COLO829 (cell line): ENCODE measurements around the gene NT5DC1.

Source experiments
- DNase-seq: peaks from one replicate; pipeline ENCODE4 v3.0.0; 2012; ENCODE audit warnings: low spot score

NT5DC1 gene

DNA sequence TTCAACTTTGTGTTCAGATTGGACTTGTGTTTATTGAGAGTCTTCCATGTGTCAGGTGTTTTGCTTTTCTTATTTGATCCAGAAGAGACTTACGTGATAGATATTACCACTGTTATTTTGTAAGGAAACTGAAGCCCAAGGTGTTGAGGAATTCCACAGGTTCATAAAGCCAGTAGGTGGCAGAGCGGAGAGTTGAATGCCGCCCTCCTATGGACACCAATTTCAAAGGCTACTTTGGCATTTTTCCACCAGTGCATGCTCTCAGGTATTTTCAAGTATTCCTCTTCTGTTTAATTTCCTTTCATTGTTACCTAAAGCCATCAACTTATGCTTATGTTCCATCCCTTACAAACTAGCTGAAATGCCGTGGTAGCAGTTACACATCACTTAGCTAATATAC is 39.3 kb downstream of the NT5DC1 start:
- no peak for DNase-seq

DNA sequence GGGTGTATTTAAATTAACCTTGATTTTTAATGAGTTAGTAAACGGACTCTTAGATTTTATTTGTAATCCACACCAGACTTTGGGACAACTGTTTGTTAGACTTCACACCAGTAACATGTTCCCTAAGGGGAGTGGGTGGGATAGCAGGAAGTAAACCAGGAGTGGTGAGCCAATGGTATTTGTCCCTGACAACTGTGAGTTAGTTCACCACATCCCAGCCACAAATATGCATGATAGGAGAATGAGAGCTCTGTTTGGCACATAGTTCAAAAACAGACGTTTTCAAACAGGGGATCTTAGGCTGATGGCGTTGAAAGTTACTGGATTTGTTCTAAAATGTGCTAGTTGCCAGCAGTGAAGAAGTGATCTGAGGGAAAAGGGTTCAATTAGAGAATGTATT is 44.0 kb downstream of the NT5DC1 start:
- DNase-seq: peak; percentile 89

DNA sequence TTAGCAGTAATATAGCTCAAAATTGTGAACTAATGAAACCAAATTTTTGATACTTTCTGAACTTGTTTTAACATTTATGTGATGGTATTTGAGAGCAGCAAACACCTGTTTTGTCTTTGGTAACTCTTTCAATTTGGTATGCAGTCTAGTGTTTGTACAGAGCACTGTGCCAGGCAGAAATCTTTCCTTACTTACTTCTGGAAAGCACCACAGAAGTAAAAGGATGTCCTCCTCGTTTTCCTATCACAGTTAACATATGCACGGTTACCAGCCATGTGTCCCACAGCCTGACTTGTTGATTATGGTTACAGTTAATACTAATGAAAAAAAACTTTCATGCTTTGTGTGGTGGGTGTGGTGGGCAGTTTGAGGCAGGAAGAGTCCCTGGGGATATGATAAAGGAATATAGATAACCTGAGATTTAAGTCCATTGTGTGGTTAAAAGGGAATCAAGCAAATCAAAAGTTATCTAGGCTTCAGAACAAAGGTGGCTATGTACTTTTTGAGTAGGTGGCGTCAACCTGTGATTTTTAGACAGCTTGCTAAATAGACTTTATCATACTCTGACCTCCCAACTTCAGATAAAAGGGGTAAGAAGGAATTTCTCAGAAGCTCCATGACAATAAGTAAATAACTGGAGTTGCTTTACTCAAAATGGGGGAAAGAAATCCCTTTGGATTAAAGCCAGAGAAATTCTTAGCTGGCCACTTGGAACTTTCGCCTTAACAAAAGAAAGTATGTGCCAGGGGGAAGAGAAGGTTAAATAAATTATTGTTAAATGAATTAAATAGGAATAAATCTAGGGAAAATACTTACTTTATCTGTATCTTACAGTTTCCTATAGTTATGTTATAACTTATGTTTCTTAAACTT is 45.4 kb downstream of the NT5DC1 start:
- peak; percentile 12 for DNase-seq

DNA sequence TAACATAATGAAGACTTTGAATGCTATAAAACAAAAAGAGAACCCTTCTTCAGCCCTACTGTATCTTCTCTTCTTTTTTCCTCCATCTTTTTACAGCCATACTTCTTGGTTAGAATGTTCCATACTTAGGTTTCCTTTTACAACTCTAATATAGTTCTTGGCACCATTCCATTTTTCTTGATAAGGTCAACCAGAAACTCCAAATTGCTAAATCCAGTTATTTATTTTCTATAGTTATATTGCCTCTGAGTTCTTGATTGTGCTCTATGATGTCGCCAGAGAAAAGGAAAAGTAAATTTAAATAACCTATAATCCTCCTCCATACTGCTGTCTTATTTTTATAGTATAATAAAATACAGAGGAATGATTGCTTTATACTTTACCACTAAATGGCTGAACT is 52.0 kb downstream of the NT5DC1 start:
- no peak for DNase-seq

DNA sequence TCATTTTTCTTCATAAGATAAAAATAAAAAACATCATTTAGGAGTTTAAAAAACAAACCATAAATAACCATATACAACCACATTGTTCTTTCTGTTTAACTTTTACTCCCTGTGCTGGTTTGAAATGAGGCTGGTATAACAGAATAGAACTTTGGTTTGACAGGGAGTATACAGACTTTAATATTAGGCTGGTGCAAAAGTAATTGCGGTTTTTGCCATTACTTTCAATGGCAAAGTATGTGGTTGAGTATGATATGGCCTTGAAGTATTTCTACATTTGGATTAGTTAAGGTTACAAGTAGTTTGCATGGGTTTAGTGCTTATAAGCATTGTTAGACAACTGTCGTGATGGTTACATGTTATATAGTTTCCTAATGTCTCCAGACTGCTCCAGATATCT is 54.2 kb downstream of the NT5DC1 start:
- no peak for DNase-seq

DNA sequence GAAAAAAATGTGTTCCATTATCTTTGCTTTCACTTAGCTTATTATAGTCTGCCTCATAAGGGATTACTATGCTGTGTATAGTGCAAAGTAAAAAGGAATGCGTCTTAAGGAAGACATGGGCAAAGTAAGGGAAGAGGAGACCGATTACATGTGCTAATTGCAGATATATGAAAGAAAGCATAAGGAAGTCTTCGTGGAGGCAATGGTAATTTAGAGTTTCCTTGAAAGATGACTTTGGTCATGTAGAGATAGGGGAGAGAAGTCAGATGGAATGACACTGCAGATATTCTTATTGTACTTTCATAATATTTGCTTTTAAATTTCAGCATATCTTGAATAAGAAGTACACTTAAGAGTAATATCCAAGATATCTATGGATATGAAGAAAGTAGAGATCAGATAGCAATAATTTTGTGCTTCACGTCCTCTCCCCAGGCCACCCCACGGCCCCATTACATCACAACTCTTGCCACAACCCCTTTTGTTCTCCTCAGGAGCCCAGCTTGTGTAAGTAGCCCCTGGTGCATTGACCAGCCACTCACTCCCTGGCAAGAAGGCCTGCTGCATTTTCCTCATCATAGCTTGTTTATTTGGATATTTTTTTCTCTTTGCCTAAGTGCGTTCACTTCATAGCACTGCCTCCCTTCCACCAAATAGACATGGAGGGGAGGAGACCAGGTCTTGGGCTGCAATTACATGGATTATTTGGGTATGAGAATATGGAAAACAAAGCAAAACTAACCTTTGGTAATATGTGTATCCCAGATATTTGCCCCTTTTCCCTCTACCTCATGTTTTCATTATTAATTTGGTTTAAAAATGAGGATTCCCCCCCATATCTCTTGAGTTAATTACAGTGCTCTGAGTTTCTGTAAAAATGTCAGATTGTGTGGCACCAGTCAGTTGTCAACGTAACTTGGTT is 56.0 kb downstream of the NT5DC1 start:
- DNase-seq: no peak

DNA sequence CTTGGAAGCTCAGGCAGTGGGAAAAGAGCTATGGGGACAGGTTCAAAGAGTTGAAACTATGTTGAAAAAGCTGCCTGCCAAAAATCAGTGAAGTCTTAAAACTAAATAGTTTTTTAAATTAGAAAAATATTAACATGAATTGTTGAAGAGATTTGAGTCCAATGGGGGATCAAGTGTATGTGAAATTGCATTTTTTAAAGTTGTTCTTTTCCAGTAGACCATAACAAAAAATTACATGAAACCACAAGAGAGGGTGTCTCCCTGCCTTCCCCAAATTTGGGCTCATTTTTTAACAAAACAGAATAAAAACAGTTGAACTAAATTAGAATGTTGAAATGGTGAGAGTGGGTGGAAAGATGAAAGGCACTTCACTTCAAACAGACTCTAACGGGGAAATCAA is 56.7 kb downstream of the NT5DC1 start:
- no peak for DNase-seq

DNA sequence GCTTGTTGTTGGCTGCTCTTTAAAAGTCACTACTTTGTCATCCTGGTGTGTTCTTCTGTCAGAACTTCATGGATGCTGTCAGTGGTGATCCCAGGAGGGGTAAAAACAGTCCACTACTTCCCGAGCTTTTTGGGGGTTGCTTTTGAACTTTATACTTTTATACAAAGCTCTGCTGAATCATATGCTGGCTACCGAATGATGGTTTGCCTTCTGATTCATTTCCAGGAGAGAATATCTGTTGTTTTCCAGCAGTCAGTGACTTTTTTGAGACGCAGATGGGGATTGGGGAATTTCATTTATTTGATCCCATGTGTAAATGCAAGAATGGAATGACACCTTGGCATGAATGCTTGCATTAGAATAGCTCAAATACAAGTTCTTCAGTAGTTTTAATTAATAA is 58.0 kb downstream of the NT5DC1 start:
- DNase-seq: no peak

DNA sequence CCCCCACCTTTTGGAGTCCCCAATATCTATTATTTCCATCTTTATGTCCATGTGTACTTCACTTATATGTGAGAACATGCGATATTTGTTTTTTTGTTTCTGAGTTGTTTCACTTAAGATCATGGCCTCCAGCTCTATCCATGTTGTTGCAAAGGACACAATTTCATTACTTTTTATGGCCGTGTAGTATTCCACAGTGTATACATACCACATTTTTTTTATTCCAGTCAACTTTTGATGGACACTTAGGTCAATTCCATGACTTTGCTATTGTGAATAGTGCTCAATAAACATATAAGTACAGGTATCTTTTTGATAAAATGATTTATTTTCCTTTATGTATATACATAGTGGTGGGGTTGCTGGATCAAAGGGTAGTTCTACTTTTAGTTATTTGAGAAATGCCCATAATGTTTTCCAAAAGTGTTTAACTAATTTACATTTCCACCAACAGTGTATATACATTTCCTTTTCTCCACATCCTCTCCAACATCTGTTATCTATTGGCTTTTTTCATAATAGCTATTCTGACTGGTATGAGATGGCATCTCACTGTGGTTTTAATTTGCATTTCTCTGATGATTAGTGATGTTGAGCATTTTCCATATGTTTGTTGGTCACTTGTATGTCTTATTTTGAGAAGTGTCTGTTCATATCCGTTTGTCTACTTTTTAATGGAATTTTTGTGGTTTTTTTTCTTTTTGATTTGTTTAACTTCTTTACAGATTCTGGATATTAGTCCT is 59.3 kb downstream of the NT5DC1 start:
- no peak for DNase-seq

DNA sequence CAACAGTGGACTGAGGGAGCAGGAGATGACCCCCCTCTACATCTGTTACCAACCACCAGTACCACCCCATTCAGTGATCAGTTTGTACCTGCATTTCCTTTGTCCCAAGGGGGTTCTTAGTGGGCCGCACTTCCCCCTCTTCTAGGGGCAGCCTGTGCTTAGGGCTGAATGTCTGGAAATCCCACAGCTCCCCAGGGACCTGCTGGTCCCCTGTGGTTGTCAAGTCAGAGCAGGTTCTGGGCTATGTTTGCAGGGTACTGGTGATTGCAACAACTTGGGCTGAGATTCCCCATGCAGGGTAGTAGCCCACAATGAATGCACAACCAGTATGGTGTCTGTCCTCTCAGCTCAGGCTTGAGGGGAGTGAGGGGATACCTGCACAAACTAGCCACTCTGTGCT is 64.9 kb downstream of the NT5DC1 start:
- DNase-seq: no peak

DNA sequence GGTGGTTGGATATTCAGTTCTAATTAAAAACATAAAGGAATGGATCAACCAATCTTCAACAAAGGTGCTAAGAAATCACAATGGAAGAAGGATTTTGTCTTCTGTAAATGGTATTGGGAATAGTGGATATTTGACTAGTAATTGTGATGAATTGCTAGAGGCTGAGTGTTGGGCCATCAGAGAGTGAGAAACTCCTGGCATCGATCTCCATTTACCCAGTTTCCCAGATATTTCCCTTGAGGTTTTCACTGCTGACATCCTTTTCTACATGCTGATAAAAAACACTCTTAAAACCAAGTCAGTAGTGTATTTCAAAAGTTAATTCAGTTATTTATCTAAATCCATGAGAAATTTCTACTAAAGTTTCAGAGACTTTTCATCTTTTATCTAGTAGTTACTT is 65.7 kb downstream of the NT5DC1 start:
- no peak for DNase-seq

DNA sequence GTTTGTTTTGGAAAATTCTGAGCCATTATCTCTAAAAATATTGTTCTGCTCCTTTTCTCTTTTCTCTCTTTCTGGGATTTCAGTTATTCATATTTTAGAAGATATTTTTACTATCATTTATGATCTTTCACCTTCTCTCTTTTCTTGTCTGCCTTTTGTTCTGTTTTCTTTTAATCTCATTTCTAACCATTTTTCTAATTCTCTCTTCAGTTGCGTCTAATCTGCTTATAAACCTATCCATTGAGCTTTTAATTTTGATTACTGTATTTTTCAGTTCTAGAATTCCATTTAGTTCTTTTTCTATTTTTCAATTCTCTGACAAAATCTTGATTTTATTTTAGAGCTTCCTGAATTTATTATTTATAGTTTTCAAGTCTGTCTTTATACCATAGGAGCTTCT is 67.5 kb downstream of the NT5DC1 start:
- DNase-seq: no peak

DNA sequence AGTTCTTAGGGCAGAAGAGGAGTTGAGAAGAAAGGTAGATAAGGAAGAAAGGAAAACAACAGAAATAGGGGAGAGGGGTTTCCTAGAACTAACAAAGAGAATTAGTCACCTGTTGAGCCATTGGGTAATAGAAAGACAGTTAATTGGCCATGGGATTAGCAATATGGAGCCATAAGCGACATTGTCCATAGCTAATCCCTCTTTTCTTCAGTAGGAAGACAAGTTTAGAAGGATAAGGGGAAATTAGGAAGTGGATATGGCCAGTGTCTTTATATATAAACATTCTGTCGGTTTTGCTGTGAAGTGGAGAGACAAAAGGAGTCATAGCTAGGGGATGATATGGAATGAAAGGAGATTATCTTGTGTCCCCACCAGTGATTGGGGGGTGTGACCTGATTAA is 69.2 kb downstream of the NT5DC1 start:
- no peak for DNase-seq

DNA sequence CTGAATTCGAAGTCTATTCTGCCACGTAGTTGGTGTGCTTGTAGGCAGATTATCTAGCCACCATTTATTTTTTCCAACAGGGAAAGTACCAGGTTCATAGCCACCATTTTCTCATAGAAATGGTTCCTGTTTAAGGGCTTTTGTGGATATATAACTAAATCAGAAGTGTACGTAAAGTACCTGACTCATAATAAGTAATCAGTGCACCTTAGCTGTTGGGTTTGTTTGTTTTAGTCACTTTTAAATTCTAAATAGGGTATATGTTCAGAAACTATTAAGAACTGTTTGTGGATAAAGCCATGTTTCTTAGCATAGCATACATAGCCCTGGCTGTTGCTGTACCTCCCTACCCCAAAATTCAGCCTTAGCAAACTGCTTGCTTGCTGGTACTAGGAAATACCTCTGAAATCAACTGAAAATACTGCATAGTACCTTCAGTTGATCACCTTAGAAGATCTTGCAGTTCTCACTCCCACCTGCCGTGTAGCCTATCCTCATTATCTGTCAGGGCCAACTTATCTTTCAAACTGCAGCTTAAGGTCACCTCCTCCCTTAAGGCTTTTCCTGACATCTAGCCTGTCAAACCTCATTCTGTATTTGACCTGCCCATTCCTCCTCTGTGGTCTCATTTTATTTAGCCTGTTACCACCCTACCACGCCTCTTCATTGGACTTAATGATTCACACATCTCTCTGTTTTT is 69.9 kb downstream of the NT5DC1 start:
- no peak for DNase-seq

DNA sequence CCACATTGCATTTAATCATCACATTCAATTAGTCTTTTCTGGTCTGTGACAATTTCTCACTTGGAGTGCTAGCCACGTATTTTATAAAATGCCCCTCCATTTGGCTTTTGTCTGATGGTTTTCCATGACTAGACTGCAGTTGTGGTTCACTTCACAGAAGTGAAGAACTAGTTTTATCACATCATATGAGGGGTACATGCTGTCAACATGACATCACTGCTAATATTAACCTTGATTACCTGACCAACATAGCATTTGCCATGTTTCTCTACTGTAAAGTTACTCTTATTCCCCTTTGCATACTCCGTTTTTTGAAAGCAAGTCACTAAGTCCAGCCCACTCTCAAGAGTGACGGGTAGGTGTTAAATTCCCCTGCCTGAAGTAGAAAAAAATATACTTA is 73.3 kb downstream of the NT5DC1 start:
- no peak for DNase-seq

DNA sequence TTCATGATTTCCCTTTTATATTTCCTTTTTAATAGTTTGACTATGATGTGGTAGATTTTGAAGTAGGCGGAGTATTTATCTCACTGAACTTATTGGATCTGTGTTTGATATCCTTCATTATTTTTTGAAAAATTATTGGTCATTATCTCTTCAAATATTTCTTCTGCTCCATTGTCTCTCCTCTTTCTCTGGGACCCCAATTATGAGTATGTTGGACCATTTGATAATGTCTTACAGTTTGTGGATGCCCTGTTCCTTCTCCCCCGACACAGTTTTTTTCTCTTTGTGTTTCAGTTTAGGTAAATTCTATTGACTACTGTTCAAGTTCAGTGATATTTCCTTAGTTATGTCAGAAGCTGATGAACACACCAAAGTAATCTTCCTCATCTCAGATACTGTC is 74.7 kb downstream of the NT5DC1 start:
- DNase-seq: no peak

DNA sequence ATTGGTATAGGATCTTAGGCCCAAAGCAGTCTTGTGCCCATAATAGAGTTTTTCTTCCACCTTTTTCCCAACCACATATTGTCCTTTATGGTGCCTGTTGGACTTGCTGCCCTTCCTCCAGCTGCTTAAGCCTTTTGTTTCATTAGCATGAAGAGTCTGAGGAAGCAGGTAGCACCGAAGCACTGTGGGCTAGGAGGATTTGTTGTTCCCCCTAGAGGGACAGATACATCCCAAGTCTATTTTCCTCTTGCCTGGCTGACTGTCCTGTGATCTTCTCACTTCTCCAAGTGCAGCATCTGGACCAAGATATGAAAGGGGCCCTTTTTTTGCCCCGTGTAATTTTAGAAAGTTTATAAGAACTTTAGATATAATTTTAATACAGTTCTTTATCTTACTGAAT is 75.9 kb downstream of the NT5DC1 start:
- no peak for DNase-seq

DNA sequence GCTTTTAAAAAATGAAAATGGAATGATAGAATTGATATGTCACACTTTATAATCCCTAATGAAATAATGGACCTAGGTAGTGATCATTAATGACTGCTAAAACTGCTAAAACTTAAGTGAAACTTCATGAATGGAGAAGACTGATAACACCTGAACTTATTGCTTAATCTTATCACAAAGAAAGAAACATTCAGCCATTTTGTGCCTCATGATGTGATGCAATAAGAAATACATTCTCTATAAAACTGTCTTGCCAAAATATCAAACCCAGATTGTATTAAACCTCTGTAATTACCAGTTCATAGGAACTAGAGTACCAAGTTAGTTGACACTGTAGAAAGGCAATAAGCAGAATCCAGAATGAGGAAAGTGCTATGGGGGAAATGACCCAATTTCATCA is 79.7 kb downstream of the NT5DC1 start:
- DNase-seq: no peak

DNA sequence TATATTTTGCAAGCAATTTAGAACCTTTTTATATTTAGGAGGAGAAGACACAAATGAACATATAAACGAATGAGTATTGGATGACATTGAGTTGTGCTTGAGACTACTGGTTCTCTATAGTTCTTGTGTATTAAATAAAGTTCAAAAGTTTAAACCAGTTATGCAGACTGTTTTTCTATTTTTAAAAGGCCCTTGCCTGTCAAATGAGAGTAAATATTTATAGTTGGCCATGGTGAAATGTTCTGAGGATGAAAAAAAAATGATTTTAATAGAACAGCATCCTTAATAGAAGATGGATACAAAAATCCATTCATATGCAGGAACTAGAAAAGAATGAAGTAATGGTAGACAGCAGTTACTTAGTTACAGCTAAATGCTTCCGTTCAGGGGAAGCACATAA is 88.8 kb downstream of the NT5DC1 start:
- peak; percentile 18 for DNase-seq

DNA sequence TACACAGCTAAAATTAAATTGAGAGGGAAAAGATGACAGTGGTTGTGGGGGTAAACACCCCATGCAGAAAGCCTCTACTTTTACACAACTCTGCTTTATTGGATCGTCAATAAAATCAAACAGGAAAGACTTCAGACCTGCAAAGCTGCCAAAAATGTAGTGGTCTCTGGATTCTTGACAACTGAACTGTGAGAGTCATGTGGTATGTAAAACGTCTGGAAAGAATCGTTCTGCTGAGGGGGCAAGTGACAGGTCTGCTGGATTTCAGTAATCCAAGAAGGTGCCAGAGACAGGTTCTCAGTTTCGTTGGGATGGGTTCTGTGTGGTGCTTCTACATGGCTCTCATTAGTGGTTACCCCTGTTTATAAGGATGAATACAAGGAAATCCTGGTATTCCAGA is 89.9 kb downstream of the NT5DC1 start:
- no peak for DNase-seq

DNA sequence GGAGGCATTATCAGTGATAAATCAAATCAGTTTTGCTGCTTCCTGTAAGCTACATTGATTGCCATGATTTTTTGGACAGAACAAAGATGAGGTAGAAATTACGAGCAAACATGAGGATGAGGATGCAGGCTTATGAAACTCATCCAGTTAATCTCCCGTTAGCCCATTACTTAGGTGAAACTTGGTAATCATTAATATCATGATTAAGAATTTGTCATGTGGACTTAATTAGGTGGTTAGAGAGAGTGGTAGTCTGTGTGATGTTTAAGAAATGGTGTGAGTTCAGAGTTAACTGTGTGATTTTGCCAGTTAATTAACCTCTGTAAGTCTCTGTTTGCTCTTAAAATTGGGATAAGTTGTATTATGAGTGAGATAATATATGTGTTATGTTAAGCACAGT is 91.2 kb downstream of the NT5DC1 start:
- no peak for DNase-seq

DNA sequence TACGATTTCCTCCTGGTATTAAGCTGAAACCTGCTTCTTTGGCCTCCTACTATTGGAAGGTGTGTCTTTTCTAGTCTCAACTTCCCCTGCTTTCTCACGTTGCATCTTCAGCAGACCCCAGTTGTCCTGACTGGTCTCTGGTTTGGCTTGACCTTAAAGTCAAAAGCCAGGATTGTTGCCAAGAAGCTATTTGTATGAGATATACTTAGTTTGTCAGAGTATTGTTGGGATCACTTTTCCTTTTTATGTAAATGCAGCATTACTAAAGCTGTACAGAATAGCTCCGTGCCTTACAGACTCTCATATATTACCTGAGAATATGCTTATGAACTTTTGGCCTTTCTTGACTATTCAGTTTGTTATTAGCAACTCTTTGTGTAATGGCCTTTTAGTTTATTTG is 92.1 kb downstream of the NT5DC1 start:
- no peak for DNase-seq
